Liver (tissue), 9 donors: ENCODE measurements around the gene PDILT. TPM values are rescaled to one million over a fixed set of nuclear protein-coding genes. Genes with fewer than 3 reads are reported as not detected.

Source experiments
- DNase-seq: peaks from one replicate; pipeline ENCODE4 v3.0.0-alpha.2; 2017; ENCODE audit warnings: low spot score
- H3K27ac ChIP-seq, 2 donors: one replicate each; pipeline ENCODE4 v1.7.0; 2013; ENCODE audit warnings: inconsistent platforms in 2 of 2, low read length in 2 of 2, control low read depth in 1 of 2, low read depth in 1 of 2, mild to moderate bottlenecking in 1 of 2
- H3K27me3 ChIP-seq, 4 donors: one replicate each; pipeline versions ENCODE4 v1.6.1 to v1.7.0; 2013; ENCODE audit warnings: low read length in 3 of 4, inconsistent platforms in 1 of 4, mild to moderate bottlenecking in 1 of 4, moderate library complexity in 1 of 4; ENCODE audit not compliant: control insufficient read depth in 4 of 4, insufficient read depth in 4 of 4
- H3K36me3 ChIP-seq, 4 donors: one replicate each; pipeline versions ENCODE4 v1.6.1 to v1.7.0; 2013; ENCODE audit warnings: low read length in 3 of 4, mild to moderate bottlenecking in 3 of 4, low read depth in 1 of 4, moderate library complexity in 1 of 4; ENCODE audit not compliant: control insufficient read depth in 4 of 4, insufficient read depth in 3 of 4
- H3K4me1 ChIP-seq, 4 donors: one replicate each; pipeline versions ENCODE4 v1.6.1 to v1.7.0; 2013; ENCODE audit warnings: low read length in 3 of 4, mild to moderate bottlenecking in 3 of 4, moderate library complexity in 1 of 4; ENCODE audit not compliant: control insufficient read depth in 4 of 4, insufficient read depth in 4 of 4
- H3K4me3 ChIP-seq, 3 donors: one replicate each; pipeline versions ENCODE4 v1.6.1 to v1.7.0; 2013; ENCODE audit warnings: low read length in 3 of 3, control low read depth in 1 of 3, low read depth in 1 of 3, mild to moderate bottlenecking in 1 of 3
- H3K9ac ChIP-seq, 2 donors: one replicate each; pipeline ENCODE4 v1.7.0; 2013; ENCODE audit warnings: low read length in 2 of 2, mild to moderate bottlenecking in 2 of 2, moderate library complexity in 2 of 2, control low read depth in 1 of 2, low read depth in 1 of 2
- H3K9me3 ChIP-seq, 4 donors: one replicate each; pipeline versions ENCODE4 v1.6.1 to v1.7.0; 2013; ENCODE audit warnings: low read length in 3 of 4; ENCODE audit not compliant: control insufficient read depth in 4 of 4
- EGR1 ChIP-seq, 2 donors: IDR thresholded peaks; 2 replicates each; pipeline ENCODE4 v1.6.1; 2016 to 2018; ENCODE audit warnings: antibody characterized with exemption in 2 of 2, low read depth in 2 of 2
- FOXA1 ChIP-seq: IDR thresholded peaks from 2 replicates; pipeline ENCODE4 v1.6.1; 2016; ENCODE audit warnings: antibody characterized with exemption
- HNF4A ChIP-seq, 2 donors: conservative IDR thresholded peaks; 2 replicates each; pipeline ENCODE4 v1.6.1; 2016; ENCODE audit warnings: antibody characterized with exemption in 2 of 2, mild to moderate bottlenecking in 2 of 2
- HNF4G ChIP-seq: IDR thresholded peaks from 2 replicates; pipeline ENCODE4 v1.6.1; 2016; ENCODE audit warnings: antibody characterized with exemption
- NR2F2 ChIP-seq: IDR thresholded peaks from 2 replicates; pipeline ENCODE4 v1.6.1; 2016; ENCODE audit warnings: antibody characterized with exemption
- RAD21 ChIP-seq, 2 donors: IDR thresholded peaks; 2 replicates each; pipeline ENCODE4 v1.6.1; 2016; ENCODE audit warnings: antibody characterized with exemption in 2 of 2, mild to moderate bottlenecking in 2 of 2
- RXRA ChIP-seq, 2 donors: IDR thresholded peaks; 2 replicates each; pipeline ENCODE4 v1.6.1; 2017 to 2018; ENCODE audit warnings: antibody characterized with exemption in 2 of 2, mild to moderate bottlenecking in 1 of 2
- SP1 ChIP-seq: IDR thresholded peaks from 2 replicates; pipeline ENCODE4 v1.6.1; 2018; ENCODE audit warnings: antibody characterized with exemption, mild to moderate bottlenecking
- TAF1 ChIP-seq: conservative IDR thresholded peaks from 2 replicates; pipeline ENCODE4 v1.6.1; 2016; ENCODE audit warnings: antibody characterized with exemption, mild to moderate bottlenecking
- YY1 ChIP-seq: IDR thresholded peaks from 2 replicates; pipeline ENCODE4 v1.6.1; 2016; ENCODE audit warnings: antibody characterized with exemption, mild to moderate bottlenecking
- WGBS: extraction: QIAGEN DNeasy Blood & Tissue Kit; methylation state at CpG from one replicate; pipeline ENCODE4 v1.1.7; 2013; 5-methylcytosine and 5-hydroxymethylcytosine counted together
- polyA plus RNA-seq, 2 donors: library from polyadenylated mRNA; stranded (reverse) in 1 of 2; unstranded in 1 of 2; fragments of 200-250 nt in 1 of 2; fragments of >200 nt in 1 of 2; fragmentation: Nextera tagmentation in 1 of 2; extraction: Ambion mirVana in 1 of 2; gene quantifications; one replicate each; pipeline versions ENCODE4 v1.2.1 to v1.2.3, GENCODE V29; 2013 to 2015
- total RNA-seq, 2 donors: library from RNA; depleted of rRNA; stranded (reverse); fragments of >200 nt; gene quantifications; one replicate each; pipeline ENCODE4 v1.2.3, GENCODE V29; 2014
- TF ChIP-seq, protein P1 (sequence below): fragments of 150-350 bp; IDR thresholded peaks from 2 replicates; pipeline ENCODE4 v1.5.1; 2017; ENCODE audit warnings: improper control_type of control experiment, low read depth, low read length; ENCODE audit not compliant: missing input control
- TF ChIP-seq, protein P2 (sequence below): IDR thresholded peaks from 2 replicates; pipeline ENCODE4 v1.6.1; 2016; ENCODE audit warnings: antibody characterized with exemption
- TF ChIP-seq, protein P3 (sequence below): IDR thresholded peaks from 2 replicates; pipeline ENCODE4 v1.6.1; 2016; ENCODE audit warnings: antibody characterized with exemption
- TF ChIP-seq, protein P4 (sequence below): IDR thresholded peaks from 2 replicates; pipeline ENCODE4 v1.6.1; 2016; ENCODE audit warnings: antibody characterized with exemption
- donor health status: healthy.
- donor health status: healthy.
- donor health status: healthy.
- donor health status: healthy.
- donor health status: healthy.

Gene PDILT
- total and polyA plus RNA-seq, 4 donors, result not detected

DNA sequence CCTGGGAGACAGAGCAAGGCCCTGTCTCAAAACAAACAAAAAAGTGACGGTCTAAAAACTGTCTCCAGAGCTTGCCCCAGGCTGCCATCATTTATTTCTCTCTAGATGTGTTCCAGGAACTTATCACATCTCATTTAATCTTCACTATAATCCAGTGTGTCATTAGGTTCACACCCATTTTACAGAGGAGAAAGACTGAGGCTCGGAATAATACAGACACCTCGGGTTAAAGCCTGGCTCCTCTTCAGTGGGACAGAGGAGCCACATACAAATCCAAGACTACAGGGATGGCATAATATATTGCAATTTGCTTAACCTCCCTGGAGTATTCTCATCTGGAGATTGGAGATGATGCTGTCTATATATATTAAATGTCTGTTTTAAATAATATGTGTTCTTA, 5.9 kb downstream of the PDILT start:
- H3K27me3 ChIP-seq, result no peaks in the 10 kb centered on the region
- no peak for TF ChIP-seq SP1
- no peak for TF ChIP-seq HNF4A (conservative IDR thresholded peaks at IDR 0.05)
- TF ChIP-seq, protein P1, sequence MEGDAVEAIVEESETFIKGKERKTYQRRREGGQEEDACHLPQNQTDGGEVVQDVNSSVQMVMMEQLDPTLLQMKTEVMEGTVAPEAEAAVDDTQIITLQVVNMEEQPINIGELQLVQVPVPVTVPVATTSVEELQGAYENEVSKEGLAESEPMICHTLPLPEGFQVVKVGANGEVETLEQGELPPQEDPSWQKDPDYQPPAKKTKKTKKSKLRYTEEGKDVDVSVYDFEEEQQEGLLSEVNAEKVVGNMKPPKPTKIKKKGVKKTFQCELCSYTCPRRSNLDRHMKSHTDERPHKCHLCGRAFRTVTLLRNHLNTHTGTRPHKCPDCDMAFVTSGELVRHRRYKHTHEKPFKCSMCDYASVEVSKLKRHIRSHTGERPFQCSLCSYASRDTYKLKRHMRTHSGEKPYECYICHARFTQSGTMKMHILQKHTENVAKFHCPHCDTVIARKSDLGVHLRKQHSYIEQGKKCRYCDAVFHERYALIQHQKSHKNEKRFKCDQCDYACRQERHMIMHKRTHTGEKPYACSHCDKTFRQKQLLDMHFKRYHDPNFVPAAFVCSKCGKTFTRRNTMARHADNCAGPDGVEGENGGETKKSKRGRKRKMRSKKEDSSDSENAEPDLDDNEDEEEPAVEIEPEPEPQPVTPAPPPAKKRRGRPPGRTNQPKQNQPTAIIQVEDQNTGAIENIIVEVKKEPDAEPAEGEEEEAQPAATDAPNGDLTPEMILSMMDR, result no peak
- no peak for TF ChIP-seq RAD21 (IDR thresholded peaks at IDR 0.05)
- no peak for TF ChIP-seq YY1
- TF ChIP-seq, protein P2, sequence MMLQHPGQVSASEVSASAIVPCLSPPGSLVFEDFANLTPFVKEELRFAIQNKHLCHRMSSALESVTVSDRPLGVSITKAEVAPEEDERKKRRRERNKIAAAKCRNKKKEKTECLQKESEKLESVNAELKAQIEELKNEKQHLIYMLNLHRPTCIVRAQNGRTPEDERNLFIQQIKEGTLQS, result no peak
- TF ChIP-seq RXRA (IDR thresholded peaks at IDR 0.05), result no peak
- TF ChIP-seq, protein P3, sequence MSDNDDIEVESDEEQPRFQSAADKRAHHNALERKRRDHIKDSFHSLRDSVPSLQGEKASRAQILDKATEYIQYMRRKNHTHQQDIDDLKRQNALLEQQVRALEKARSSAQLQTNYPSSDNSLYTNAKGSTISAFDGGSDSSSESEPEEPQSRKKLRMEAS, result no peak
- TF ChIP-seq HNF4G, result no peak
- no peak overlapping the region for H3K9ac ChIP-seq
- H3K4me1 ChIP-seq, result peaks cover 0 to 15% (median 7%) of the 10 kb centered on the region in 4 donors
- 91% methylated on average over 3 of the region's 3 CpGs for WGBS
- H3K9me3 ChIP-seq, result no peaks in the 10 kb centered on the region
- no peak overlapping the region for H3K27ac ChIP-seq
- no peak for DNase-seq
- no peaks in the 10 kb centered on the region for H3K36me3 ChIP-seq
- H3K4me3 ChIP-seq, result no peak overlapping the region

DNA sequence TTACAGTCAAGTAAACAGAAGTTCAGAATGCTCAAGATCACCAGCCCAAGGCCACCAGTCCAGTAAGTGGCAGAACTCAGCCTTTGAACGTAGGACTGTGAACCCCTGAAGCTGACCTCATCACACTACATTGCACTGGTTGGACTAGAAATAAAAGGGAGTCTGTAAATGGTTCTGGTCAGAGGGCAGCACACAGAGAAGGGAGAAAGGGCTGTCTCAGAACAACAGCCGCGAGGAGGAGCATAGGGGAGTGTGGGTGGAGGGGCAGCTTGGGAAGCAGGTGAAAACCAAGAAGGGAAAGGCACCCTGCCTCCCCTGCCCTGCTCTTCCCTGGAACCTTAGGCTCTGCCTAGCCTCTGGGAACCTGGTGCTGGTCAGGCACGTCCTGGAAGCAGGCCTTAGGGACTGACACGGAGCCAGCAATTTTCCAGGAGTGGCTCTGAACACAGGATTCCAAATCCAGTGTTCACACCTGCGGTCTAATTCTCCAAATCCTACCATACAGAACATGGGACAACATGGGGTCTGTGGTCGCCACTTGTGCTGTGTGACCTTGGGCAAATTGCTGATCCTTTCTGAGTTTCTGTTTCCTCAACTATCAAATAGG, 7.0 kb downstream of the PDILT start:
- TF ChIP-seq TAF1 (no peak), NR2F2 (no peak), RXRA (IDR thresholded peaks at IDR 0.05) (peak in 1 of 2 donors; percentile 33), FOXA1 (no peak), RAD21 (IDR thresholded peaks at IDR 0.05) (no peak), YY1 (no peak), EGR1 (IDR thresholded peaks at IDR 0.05; ENCODE audit: low read depth in 2 of 2) (no peak), HNF4A (conservative IDR thresholded peaks at IDR 0.05) (peak; percentile 47 to 86), HNF4G (no peak)
- TF ChIP-seq, protein P1, result no peak
- TF ChIP-seq, protein P3, result no peak
- TF ChIP-seq, protein P2, result no peak
- TF ChIP-seq, protein P4, sequence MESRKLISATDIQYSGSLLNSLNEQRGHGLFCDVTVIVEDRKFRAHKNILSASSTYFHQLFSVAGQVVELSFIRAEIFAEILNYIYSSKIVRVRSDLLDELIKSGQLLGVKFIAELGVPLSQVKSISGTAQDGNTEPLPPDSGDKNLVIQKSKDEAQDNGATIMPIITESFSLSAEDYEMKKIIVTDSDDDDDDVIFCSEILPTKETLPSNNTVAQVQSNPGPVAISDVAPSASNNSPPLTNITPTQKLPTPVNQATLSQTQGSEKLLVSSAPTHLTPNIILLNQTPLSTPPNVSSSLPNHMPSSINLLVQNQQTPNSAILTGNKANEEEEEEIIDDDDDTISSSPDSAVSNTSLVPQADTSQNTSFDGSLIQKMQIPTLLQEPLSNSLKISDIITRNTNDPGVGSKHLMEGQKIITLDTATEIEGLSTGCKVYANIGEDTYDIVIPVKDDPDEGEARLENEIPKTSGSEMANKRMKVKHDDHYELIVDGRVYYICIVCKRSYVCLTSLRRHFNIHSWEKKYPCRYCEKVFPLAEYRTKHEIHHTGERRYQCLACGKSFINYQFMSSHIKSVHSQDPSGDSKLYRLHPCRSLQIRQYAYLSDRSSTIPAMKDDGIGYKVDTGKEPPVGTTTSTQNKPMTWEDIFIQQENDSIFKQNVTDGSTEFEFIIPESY, result no peak
- peaks cover 0 to 18% (median 7%) of the 10 kb centered on the region in 4 donors for H3K4me1 ChIP-seq
- no peaks in the 10 kb centered on the region for H3K27me3 ChIP-seq
- no peak for DNase-seq
- no peak overlapping the region for H3K9ac ChIP-seq
- no peak overlapping the region for H3K27ac ChIP-seq
- H3K9me3 ChIP-seq, result no peaks in the 10 kb centered on the region
- no peak overlapping the region for H3K4me3 ChIP-seq
- 84% methylated on average over 7 of the region's 7 CpGs for WGBS
- H3K36me3 ChIP-seq, result no peaks in the 10 kb centered on the region
